GM19099 (cell line): ENCODE measurements around the gene F7.

ENCODE experiments used
- POLR2A ChIP-seq: IDR thresholded peaks from 3 replicates; pipeline ENCODE4 v1.6.1; 2011; ENCODE audit warnings: low read depth; ENCODE audit not compliant: insufficient read length; ENCODE audit errors: extremely low read depth

F7 gene

DNA sequence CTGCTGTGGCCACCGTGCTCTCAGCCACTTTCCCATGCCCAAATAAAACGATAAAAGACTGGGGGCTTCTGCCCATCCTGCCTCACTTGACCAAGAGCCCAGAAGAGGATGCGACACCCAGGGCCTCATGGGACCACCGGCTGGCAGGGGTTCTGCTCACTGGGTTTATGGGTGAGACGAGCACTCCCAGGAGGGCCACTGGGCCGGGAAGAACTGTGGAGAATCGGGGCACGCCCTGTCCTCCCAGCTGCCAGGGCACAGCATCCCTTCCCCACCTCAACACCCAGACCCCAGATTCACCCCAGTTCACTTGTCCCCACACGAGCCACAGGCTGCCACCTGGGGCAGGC is 12.3 kb downstream of the F7 start:
- TF ChIP-seq POLR2A = no peak

- no peak for TF ChIP-seq POLR2A
Measured at GRCh38 chr13:113118261-113119021, 12.8 kb downstream of the F7 start.

DNA sequence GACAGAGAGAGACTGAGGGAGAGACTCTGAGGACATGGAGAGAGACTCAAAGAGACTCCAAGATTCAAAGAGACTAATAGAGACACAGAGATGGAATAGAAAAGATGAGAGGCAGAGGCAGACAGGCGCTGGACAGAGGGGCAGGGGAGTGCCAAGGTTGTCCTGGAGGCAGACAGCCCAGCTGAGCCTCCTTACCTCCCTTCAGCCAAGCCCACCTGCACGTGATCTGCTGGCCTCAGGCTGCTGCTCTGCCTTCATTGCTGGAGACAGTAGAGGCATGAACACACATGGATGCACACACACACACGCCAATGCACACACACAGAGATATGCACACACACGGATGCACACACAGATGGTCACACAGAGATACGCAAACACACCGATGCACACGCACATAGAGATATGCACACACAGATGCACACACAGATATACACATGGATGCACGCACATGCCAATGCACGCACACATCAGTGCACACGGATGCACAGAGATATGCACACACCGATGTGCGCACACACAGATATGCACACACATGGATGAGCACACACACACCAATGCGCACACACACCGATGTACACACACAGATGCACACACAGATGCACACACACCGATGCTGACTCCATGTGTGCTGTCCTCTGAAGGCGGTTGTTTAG is 13.7 kb downstream of the F7 start:
- no peak for TF ChIP-seq POLR2A

DNA sequence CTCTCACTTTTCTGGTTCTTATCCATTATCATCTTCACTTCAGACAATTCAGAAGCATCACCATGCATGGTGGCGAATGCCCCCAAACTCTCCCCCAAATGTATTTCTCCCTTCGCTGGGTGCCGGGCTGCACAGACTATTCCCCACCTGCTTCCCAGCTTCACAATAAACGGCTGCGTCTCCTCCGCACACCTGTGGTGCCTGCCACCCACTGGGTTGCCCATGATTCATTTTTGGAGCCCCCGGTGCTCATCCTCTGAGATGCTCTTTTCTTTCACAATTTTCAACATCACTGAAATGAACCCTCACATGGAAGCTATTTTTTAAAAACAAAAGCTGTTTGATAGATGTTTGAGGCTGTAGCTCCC is 14.2 kb downstream of the F7 start:
- no peak for TF ChIP-seq POLR2A

- no peak for TF ChIP-seq POLR2A
Measured at GRCh38 chr13:113120300-113121182, 14.9 kb downstream of the F7 start.

GRCh38 chr13:113121183-113121927 is 15.8 kb downstream of the F7 start:
- TF ChIP-seq POLR2A = no peak

DNA sequence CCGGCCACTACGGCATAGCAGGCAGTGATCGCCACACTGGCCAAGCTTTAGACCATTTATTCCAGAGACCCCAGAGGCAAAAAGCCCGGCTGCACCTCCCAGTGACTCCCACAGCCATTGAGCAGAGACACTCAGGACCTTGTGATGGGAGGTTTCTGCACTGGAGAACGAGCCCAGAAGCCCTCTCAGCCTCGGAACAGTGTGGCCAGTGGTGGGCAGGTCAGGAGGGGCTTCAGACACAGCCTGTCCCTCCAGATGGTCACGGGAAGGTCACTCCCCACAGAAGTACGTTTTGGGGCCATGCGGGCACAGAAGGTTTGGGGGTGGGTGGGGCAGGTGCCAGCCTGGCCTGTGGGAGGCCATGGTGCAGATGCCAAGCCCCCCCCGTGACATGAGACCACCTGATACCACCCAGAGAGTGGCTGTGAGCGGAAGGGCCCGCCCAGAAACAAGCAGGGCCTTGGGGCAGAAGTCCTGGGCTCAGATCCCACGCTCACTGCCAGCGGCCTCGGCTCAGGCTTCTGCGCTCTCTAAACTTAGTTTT is 16.4 kb downstream of the F7 start:
- no peak for TF ChIP-seq POLR2A

DNA sequence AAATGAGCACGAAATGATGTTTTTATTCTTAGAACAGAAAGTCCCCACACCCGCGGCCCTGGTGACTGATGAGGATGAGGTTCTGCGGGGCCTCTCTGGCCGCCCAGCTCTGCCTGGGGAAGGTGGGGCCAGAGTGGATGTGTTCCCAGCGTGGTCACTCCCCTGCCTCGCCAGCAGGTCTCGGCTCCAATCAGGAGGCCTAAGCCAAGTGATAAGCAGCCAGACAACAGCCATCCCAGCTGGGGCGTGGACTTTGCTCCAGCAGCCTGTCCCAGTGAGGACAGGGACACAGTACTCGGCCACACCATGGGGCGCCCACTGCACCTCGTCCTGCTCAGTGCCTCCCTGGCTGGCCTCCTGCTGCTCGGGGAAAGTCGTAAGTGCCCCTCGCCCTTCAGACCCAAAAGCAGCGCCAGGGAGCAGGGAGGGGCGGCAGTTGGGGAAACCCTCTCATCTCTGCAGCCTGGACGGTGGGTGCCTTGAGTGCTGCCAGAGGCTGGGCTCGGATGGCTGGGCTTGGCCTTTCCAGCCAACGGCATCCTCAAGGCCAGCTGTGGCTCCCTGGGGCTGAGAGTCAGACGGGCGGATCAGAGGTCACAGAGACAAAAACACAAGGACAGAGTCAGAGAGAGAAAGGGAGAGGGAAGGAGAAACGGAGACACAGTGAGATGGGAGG is 17.1 kb downstream of the F7 start, which contains the start of gene F10:
F10 (plus strand) TSS at position 250 of the 676 bp plus-strand sequence; CDS start at position 307, 57 bp downstream.
- TF ChIP-seq POLR2A = no peak

DNA sequence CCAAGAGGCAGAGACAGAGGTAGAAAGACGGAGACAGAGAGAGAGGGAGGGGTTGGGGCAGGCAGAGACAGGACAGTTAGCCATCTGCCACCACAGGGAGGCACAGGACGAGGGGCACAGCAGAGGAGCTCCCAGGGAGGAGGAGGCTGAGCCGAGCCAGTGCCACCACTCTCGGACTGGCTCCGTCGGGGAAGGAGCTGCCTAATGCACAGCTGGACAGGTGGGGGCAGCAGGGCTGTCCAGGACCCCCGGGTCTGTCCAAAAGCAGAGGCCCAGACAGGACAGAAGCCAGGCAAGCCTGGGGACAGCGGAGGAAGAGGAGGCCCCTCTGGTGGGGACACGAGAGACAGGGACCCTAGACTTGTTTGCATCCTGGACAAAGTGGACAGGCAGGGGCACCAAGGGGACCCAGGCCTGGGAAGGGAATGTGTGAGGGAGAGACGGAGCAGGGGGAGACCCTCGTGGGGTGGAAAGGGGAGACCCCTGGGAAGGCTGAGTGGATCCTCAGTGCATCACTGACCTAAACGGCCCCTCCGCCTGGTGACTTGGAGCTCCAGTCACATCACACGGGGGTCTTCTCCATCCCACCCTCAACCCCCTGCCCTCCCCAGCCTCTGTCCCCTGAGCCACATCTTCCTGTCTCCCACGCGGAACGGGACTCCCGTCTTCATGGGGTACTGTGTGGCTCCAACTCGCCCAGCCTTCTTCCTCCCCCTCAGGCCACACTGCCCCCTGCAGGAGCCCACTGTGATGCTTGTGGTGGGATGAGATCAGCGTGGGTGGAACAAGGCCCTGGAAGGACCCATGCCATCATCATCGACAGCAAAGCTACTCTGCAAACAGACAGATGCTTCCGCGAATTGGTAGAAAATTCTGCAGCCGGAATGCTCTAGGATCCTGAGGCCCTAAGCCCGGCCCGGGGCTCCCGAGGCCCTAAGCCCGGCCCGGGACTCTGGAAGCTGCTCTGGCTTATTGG is 17.9 kb downstream of the F7 start:
- no peak for TF ChIP-seq POLR2A

- TF ChIP-seq POLR2A = no peak
Measured at GRCh38 chr13:113124211-113124970, 18.8 kb downstream of the F7 start.

- TF ChIP-seq POLR2A = no peak
Measured at GRCh38 chr13:113125506-113126264, 20.1 kb downstream of the F7 start.

DNA sequence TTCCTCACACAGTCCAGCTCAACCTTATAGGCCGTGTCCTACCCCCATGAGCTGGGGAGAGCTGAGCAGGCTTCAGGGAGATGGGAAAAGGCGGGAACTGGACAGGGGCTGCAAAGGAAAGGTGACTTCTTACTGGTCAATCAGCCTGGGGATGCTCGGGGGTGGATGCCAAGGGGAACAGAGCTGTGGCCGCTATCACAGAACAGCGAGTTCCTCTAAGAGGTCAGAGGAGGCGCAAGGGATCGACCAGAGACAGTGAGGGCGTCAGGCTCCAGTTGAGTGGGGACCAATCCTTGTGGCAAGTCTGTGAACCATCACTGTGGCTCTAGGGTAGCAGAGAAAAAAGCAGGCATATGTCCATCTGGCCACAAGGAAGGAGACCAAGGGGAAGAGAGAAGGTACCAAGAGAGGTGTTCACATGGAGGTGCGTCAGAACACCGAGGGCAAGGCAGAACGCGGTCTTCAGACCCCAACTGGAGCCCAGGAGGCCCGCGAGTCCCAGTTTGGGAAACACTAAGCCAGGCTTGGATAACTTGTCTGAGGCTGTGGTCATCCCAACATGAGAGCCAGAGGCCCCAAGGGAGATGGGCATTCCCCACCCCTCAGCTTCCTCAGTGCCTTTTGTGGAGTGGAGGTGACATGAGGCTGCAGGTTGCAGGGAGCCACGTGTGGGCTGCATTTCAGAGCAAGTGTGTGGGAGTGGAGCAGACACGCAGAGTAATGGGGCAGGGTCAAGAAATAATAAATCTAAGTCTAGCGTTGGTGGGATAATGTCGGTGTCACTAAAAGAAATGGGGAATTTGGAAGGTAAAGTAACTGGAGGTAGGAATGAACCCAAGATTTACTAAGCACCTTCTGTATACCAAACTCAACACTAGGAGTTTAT is 20.9 kb downstream of the F7 start:
- TF ChIP-seq POLR2A = no peak
